ENCODE measurements around the gene SLCO4A1.

The SLCO4A1 gene

DNA sequence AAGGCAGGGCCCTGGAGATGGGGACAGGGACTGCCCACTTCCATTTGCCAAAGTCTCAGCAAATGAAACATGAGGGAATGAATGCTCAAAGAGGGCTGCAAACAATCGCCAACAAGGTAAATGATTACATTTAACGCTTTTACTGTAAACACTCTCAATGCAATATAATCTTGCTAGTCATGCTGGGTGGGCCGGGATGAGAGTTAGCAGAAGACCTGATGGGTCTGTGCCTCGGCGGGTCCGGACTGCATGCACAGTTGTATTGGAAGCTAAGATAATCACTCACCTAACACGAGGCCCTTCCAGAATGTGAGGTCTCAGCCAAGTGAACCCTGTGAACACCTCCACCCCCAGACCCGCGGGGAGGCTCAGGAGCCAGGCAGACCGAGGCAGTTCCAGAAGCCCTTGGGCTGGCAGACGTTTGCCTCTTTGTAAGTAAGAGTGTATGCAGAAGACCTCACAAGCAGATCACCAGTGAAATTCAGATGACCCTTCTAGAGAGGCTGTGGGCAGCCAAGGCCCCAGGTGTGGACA is 4.7 kb upstream of the SLCO4A1 start:
- no peak for DNase-seq (ENCODE audit: low read depth)

GRCh38 chr20:62638055-62638570 is 4.2 kb upstream of the SLCO4A1 start:
- DNase-seq (ENCODE audit: low read depth), result no peak

DNA sequence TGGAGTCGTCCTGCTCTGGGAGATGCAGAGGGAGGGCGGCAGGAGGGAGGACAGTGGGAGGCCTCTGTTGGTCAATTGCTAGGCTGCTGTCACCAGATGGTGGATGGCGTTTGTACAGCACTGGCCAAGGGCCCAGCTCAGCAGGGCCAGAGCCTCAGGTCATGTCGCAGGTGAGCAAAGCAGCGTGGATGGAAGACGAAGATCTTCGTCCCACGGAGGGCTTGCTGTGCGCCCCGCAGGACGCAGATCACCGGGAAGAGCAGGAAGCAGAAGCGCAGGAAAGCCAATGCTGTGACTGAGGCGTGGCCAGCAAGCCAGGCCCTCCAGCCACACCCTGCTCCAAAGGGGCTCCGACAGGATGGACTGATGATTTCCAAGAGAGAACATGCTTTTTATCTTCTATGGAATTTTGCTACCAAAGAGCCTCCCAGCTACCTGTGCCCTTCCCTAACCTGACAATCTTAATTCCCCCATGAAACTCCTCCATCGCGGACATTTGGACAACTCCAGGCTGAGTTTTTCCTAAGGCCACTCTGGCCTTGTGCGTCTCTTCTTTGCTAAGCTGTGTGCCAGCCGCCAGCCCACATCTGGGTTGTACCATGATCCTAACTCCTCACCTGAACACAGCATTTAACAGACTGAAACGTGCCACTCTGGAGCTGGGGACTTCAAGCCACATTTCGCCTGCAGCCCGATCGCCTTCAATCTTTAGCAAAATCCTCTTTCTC is 3.5 kb upstream of the SLCO4A1 start:
- DNase-seq (ENCODE audit: low read depth), result no peak

- DNase-seq (ENCODE audit: low read depth), result no peak
These were observed 2.5 kb upstream of the SLCO4A1 start for GRCh38 chr20:62639765-62640164.

DNA sequence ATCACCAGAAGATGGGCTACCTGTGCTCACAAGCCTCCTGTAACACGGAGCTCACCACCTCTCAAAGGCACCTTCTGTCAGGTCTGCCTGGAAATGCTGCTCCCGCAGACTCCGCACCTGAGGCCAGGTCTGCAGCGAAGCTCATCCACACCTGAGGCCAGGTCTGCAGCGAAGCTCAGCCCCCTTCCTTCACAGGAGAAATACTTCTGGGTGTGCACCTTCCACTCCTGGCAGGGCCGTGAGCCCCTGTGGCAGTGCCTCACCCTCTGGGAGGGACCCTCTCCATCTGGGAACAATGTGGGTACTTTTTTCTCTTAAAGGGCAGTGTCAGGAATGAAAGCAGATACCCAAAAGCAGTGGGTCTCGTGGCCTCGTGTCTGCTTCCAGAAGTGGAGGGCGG is 1.4 kb upstream of the SLCO4A1 start:
- no peak for DNase-seq (ENCODE audit: low read depth)

DNA sequence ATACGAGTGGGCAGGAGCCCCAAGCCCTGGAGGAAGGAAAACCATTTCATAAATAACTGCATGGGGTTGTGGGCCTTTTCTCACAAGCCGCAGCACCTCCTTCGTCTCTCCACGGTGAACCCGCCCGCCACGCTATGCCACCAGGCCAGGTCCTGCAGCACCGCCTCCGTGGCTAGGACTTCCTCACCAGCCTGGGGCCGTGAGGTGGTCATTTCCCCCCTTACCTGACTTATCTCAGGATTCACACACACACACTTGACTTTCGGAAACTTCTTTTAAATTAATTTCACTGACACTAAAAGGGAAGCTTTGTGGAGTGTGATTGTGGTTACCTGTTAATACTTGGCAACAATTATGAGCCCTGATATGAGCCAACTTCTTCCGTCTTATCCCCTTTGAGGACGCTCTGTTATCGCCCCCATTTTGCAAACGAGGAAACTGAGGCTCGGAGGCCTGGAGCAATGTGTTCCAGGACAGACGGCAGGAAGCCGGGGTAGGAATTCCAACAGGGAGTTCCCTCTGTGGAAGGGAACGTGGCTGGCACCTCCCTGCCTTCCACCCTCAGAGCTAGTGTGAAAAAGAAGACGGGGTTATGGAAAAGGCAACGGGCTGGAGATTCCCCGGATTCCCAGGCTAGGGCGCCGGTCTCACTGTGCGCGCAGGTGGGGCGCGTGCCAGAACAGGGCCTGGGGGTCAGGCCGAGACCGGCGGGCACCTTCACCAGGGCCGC is 817 bp upstream of the SLCO4A1 start:
- DNase-seq (ENCODE audit: low read depth), result no peak

DNA sequence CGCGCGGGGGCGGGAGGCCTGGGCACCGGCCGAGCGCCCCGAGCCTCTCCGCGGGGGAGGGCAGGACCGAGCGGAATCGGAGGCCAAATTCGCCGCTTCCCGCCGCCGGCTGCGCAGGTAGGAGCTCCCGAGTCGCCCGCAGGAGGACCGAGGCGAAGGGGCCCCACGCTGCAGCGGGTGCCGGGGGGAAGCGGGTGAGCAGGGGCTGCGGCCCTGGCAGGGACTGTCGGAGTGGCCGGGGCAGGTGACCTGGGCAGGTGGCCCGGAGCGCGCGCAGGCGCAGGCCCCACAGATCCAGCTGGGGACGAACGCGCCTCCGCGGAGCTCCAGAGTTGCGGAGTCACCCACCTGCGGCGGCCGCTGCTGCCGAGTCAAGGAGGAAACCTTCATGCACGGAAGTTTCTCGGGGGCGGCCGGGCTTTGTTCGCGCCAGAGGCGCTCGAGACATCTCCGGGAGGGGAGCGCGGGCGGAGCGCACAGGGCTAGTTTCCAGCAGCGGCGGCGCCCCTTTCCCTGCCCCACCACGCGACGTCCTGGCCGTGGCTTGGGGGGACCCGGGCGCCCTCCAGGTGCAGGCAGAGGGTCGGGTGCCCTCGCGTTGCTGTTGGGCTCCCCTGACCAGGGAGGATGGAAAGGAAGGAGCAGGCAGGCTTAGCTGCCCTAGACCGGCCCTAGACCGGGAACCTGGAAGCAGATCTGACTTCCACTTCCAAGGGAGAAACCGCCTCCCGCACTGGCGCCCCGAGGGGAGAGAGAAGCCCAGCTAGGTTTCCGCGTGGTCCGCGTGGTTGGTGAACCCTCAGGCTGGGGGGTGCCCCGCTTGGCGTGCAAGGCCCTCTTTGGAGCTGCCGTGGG is 590 bp downstream of the SLCO4A1 start:
- DNase-seq (ENCODE audit: low read depth), result peak; percentile 42

- DNase-seq (ENCODE audit: low read depth), result no peak
These were observed 1.3 kb downstream of the SLCO4A1 start for GRCh38 chr20:62643521-62644043.

- DNase-seq (ENCODE audit: low read depth), result no peak
These were observed 1.9 kb downstream of the SLCO4A1 start for GRCh38 chr20:62644044-62644795.

DNA sequence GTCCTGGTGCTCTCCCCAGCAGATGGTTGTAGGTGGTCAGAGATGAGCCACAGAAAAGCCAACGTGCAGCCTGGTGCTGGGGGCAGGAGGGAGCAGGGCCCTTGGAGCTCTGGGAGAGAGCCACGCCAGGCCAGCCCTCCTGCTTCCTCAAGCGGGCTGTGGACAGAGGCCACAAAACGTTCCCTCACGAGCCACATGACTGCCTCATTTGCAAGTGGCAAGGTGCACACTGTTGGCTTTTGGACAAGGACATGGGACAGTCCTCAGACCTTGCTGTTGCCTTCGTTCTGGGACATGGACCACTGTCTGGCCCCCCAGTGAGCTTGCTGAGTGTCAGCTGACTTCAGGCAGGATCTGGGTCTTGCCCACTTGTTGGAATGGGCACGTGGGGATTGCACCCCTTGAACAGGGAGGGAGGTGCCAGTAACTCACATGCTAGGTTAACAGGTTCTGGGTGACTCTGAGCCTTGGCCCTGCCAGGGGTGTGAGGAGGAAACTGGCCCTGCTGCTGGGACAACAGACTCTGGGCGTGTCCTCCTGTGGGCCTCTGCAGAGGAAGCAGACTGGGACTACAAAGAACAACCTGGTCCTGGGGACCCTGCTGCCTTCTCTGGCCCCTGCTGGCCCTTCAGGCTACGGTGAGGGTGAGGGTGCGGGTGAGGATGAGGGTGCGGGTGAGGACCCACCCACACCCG is 2.6 kb downstream of the SLCO4A1 start:
- no peak for DNase-seq (ENCODE audit: low read depth)

GRCh38 chr20:62645613-62646012 is 3.3 kb downstream of the SLCO4A1 start:
- DNase-seq (ENCODE audit: low read depth), result no peak

DNA sequence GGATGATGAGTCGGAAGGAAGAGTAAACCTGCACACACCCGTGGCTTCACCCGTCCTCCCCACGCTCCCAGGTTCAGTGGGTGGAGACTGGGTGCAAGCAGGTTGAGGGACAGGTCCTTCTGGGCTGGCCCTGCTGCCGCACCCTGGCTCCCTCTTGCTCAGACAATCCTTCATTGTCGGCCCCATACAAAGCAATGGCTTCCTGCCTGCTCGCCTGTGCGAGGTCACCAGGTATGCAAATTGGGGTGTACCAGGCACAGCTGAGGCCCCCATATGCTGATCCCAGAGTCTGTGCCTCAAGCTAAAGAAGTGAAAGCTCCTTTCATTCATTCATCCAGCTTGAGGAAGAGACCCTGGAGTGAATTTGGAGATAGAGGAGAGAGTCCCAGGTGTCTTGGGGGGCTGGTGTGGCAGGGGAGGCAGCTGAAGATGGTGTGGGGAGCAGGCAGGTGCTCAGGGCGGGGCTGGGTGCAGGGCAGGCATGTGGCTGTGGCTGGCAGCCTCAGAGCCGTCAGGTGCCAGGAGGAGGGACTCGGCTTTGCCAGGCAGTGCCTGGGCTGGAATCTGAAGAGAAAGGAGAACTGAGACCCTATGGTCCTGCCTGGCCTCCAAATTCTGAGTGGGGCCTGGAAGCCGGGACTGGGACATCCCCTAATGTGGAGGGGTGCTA is 4.7 kb downstream of the SLCO4A1 start:
- DNase-seq (ENCODE audit: low read depth), result no peak

GRCh38 chr20:62647521-62648317 is 5.4 kb downstream of the SLCO4A1 start:
- DNase-seq (ENCODE audit: low read depth), result no peak

DNA sequence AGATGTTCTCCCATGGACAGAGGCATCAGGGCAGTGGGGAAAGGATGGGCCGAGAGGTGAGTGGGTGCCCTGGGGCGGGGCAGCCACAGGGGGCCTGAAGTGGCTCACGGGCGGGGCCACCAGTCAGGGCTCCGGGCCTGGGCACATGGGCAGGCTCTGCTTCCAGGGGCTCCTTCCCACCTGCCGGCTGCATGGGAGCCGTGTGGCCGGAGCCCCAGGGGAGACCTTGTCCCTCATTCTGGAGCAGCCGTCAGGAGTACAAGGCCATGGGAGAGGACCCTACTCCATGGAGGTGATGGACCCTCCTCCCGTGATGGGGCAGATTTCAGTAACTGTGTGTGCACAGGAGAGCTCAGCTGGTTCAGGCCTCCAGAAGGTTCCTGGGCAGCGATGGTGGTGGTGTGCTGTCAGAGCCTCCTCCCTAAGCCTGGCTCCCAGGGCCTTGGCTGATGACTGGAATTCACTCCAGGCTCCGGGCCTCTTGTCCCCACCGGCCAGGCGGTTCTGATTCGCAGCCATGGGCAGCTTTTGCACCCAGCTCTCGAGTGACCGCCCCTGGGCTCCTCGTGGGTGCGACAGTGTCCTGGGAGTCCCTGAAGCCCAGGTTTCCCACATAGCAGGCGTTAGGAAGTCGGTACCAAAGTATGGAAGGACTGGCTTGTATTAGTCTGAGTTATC is 6.2 kb downstream of the SLCO4A1 start:
- DNase-seq (ENCODE audit: low read depth), result no peak

- no peak for DNase-seq (ENCODE audit: low read depth)
These were observed 6.8 kb downstream of the SLCO4A1 start for GRCh38 chr20:62649140-62649539.

DNA sequence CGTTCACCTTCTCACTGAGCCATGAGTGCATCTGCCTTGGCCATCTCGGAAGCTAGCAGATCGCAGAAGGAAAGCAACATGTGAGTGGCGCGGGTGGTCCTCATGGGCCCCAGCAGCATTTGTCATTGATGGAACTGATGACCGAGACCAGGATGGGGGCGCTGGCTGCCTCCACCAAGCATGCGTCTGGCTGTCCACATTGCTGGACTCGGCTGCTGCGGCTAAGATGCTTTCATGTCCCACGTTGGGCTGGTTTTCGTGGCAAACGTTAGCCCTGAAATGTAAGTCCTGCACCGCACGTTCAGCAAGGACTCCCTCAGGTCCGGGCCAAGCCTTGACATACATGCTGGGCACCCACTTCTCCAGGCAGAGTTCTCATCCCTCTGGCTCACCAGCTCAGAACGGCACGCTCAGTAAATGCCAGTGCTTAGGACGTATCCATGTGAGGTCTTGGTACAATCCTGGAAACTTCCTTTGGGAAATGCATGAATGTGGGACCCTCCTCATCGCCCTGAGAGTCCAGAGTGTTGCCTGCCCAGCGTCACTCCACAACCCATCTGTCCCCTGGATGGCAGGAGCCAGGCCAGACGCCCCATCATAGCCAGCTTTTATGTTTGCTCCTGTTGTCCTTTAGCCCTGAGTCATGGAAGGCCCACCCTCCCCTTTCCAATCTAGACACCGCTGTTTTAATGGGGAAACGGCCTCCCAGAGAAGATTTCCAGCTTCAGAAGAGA is 8.4 kb downstream of the SLCO4A1 start:
- no peak for DNase-seq (ENCODE audit: low read depth)

- DNase-seq (ENCODE audit: low read depth), result peak; percentile 72
These were observed 9.2 kb downstream of the SLCO4A1 start for GRCh38 chr20:62651285-62652021.

Measured in activated gamma-delta T cell treated with anti-CD3 and anti-CD28 coated beads, Interleukin-2, amount 50 U/mL, for 16 hours (primary cell).